Occipital lobe (tissue), 2 donors: ENCODE data around the gene ZBTB20. TPM values are rescaled to one million over a fixed set of nuclear protein-coding genes. Genes with fewer than 3 reads are reported as not detected.

Source experiments
- DNase-seq: peaks from one replicate; lab custom pipeline; 2025; lab: John Stamatoyannopoulos, UW
- total RNA-seq: library from RNA; depleted of rRNA; stranded (reverse); fragments of >200 nt; gene quantifications from one replicate; pipeline ENCODE4 v1.2.3, GENCODE V29; 2014

The ZBTB20 gene
- total RNA-seq, 1 donor from 2014 or later: 62.7 TPM

DNA sequence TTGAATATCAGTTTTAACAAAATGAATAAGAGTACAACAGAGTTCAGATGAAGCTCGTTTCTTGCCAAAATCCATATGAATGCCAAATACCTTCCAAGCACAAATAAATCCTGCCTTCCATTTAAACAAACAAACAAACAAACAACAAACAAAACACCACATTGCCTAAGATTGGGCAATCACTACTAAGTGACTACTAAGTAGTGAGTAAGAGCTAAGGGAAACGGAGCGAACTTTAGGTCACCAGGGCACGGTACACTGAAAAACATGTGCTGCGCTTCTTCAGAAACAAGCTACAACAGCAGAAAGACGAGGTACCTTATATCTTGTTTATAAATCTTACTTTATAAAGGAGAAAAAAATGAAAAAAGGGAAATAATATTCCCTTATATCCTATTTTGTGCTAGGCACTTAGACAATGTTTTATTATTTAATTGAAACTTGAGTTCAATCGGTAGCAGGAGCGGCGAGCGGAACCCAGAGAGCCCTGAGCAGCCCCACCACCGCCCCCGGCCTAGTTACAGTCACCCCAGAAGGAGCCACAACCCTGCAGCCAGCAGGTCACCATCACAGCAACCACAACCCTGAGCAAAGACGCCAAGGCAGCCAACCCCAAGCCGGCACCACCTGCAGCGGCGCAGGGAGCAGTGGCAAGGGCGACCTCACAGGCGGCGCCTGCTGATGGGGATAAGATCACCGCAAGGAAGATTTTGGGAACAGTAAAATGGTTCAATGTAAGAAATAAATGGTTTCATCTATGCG, 216.9 kb downstream of the ZBTB20 start:
- DNase-seq: no peak

DNA sequence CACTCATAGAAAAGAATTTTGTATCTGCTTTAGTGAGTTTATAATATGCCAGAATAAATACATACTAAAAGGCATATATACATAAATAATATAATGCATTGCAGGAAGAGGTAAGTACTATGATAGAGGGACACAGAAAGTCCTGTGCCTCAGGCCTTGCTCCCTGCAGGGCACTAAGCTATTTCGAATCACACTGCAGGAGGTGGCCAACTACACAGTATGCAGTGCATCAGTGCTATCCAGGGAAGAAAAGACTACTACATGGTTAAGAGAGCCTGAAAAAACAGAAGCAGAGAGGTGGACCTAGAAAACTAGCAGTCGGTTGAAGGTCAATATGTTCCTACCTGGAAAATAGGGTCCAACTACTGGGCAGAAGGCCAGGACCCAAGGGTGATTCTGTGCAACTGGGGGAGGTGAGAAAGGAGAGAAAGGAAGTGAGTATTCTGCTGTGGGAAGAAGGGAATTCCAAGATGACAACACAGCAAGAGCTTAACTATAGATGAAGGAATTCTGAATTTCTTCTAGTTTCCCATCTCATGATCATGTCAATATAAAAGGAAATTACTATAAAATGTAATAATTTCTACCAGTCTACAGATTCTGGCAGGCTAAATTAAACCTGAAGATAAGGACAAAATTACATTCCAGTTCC, 218.0 kb downstream of the ZBTB20 start:
- DNase-seq: no peak

DNA sequence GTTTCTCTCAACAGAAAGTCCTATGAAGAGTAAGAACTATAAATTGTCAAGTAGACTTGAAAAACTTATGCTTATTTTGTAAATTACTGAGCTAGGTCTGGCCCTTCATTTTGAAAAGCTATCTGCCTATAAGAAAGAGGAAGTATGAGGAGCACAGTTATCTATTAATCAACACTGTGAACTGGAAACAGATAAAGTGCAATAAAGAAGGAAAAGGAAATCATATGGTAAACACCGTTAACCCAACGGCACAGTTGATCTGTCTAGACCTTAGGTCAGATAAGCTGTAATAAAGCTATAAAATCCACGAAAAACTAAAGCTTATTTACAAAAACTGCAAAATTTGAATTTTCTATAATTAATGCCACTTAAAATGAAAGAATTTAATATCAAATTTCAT, 242.5 kb downstream of the ZBTB20 start:
- no peak for DNase-seq

DNA sequence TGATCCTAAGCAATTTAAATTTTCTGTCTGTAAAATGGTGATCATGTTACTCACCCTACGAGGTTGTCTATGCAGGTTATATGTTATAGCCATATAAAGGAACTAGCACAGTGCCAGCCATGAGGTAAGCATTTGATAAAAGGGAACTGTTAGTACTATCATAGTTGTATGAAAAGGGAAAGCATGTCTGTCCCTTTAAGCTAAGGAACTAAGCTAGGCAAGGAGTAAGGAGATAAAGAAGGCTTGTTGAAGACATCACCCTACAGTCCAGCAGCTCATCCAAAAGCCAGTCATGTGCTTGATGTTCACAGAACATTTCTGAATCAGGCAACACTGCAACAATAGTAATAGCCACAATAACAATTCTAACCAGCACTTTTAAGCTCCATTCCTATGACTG, 243.9 kb downstream of the ZBTB20 start:
- no peak for DNase-seq

DNA sequence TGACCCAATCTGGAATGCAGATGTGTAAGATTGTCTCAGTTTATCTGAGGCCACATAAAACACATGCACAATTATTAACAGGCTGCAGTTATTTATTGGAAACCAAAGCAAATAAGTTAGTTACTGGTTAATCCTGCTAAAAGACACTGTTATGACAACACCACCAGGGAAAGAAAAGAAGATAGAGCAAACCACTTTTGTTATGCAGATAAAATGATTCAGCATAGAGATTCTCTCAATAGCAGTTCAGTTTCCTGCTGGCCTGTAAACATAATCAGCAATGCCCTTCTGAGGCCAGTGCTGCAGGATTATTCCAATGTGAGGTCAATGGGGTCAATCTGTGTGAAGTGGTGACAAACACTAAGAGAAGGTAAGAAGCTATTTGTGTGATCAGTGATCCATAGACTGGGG, 244.4 kb downstream of the ZBTB20 start:
- no peak for DNase-seq

DNA sequence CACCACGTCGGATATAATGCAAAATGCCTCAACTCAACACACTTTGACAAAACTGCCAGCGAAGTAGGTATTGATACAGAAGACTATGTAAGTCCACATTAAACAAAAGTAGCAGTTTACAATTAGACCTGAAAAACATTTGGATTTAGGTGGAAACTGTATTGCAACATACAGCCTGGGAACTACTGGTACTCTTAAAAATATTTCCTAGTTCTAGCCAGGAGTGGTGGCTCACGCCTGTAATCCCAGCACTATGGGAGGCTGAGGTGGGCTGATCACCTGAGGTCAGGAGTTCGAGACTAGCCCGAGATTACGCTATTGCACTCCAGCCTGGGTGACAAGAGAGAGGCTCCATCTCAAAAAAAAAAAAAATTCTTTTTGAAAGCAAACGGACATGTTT, 246.2 kb downstream of the ZBTB20 start:
- DNase-seq: no peak

DNA sequence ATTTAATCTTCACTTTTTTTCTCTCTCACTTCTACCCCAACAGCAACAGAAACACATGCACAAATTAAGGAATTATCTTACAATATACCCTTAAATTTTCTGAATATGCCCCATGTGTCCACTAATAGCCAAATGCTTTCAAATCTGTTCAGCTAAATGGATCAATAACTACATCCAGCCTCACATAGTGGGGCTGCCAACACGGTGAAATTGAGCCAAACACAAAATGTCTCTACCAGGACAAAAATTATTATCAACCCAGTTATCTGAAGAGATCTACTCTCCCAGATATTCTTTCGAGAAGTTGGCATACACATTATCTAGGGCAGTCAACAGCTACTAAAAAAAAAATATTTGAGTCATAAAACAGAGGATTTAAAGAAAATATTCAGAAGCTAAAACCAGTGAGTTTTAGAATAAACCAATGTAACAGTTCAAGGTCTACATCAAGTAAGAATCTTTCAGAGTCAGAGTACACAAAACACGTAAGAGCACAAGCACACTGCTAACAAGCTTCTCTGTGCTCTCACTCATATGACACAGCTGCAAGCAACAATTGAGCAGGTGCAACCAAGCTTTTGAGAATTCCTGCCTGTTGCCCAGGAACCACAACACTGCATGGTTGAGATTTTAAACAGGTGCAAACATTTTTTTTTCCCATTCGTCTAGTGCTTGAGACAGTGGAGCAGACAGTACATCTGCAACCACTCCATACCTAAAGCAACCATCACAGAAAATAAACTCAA, 247.7 kb downstream of the ZBTB20 start:
- DNase-seq: no peak

DNA sequence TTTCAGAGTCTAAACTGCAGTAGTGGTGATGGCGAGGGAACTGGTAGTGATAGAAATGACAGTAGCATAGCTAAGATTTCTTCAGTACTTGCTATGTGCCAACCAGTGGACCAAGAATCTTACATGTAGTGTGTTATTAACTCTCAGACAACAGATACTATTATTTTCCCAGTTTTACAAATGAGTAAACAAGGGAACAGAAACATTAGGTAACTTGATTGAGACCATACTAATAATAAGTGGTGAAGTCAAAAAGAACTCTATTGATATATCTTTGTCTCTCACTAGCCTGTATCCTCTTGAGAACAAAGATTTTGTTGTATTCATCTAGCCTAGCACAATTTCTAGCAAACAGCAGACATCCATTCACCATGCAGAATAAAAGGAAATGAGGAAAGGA, 250.1 kb downstream of the ZBTB20 start:
- no peak for DNase-seq

DNA sequence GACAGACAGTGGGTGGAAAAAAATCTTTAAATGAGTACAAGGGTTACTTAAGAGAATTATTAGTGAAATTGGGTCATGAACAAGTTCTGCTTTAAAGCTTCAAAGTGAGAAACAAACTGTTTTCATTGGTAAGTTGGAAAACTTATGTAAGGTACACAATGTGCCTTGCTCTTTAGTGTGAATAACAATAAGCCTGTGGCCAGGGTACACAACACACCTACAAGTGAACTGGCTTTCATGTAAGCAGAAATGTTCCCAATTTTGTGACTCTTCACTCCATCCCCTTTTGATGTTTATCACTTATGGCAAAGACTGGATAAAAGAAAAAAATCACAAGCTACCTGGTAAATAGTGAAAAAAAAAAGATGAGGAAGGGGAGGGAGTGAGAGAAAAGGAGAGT, 253.7 kb downstream of the ZBTB20 start:
- no peak for DNase-seq

DNA sequence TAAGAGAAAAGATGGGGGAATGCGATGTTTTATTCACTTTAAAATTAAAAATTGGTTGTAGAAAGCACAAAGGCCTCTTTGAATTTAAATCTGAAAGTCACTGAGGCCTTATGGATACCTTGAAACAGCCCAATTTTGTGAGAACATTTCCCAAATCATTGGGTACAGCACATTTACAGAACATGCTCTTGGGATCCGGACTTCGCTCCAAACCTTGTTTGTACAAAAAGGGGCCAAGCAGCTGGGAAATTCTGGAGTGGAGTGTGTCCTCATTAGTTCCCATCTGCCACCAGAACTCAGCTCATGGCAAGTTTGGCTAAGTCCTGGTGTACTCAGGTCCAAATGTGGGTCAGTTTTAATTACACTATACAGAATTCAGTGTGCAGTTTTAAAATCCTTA, 254.2 kb downstream of the ZBTB20 start:
- no peak for DNase-seq

DNA sequence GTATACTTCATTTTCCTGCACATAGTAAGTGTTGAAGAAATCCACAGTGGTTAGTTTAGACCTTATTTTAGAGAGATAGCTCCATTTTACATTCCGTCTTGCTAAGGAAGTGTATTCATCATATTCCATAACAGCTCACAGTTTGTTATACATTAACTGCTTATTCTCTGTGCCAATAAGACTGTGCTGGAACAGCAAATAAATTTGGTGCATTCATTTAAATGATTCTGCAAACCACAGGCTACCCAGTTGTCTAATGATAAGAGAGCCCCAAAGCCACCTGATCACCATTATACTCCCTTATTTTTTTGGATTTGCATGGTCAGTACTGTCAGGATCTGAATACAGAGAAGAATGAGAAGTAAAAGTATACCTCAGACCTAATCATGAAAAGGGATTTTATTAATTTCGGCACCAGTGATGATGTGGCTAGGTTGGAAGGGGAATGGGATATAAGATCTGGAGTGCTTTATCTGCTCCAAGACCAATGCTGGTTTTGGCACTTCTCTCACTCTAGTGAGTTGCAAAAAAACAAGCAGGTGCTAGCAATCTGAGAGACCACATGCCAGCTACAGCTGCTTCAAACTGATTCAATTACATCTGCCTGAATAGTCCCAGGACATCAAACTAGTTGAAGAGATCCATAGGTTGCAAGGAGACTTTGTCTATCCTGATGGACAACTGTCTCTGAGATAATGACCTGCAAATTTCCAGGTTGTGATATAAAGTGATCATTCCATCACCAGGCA, 254.8 kb downstream of the ZBTB20 start:
- no peak for DNase-seq

DNA sequence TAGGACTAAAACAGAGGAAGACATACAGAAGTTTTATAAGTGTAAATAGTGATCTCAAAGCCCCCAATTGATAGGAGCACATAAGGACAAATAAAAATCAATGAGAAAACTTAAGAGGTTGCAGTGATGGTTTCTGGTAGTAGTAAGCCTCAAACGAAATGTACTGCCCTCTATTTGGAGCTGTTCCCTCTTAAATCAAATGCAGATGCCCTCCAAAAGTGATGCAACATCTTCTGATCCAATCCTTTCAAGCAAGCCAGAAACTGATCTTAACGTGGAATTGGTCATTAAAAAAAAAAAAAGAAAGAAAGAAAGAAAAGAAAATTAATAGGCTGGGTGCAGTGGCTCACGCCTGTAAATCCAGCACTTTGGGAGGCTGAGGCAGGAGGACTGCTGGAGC, 259.3 kb downstream of the ZBTB20 start:
- no peak for DNase-seq

DNA sequence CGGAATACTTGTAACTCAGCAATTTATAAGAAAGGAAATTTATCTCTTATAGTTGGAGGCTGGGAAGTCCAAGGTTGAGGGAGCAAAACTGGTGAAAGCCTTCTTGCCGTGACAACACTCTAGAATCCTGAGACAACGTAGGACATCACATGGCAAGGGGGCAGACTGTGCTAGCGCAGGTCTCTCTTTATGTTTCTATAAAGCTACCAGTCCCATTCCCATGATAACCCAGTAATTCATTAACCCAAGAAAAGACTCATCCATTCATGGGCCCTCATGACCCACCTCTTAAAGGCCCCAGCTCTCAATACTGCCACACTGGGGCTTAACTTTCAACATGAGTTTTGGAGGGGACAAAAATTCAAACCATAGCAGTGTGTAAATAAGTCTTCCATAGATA, 260.2 kb downstream of the ZBTB20 start:
- no peak for DNase-seq

DNA sequence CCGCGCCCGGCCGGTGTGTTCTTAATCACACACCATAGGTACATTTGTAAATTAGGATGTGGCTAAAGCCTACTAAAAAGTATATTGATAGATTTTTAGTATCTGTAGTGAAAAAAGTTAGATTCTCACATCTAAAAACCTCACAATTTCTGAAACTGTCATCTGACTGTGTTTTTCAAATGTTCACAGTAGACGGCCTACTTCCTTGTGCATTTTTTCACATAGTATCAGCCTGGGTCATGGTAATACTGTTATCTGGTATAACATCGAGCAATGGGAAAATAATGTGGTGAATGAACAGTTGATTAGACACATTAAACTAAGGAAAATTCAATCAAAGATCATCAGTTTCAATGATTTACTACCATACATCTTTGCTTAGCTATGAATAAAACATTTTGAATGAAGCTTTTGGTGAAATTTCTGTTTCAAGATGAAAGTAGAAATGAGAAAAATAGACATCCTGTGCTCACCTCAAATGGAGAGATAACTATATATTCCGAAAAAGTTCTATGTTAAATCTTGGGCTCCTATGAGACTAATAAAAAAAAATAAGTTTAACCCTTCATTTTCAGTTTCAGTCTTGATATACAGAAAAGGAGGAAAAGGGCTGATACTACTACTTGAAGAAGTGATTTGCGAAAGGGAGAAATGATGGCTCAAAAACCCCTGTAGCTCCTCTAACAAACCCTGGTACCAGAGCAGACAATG, 262.7 kb downstream of the ZBTB20 start:
- DNase-seq: no peak

DNA sequence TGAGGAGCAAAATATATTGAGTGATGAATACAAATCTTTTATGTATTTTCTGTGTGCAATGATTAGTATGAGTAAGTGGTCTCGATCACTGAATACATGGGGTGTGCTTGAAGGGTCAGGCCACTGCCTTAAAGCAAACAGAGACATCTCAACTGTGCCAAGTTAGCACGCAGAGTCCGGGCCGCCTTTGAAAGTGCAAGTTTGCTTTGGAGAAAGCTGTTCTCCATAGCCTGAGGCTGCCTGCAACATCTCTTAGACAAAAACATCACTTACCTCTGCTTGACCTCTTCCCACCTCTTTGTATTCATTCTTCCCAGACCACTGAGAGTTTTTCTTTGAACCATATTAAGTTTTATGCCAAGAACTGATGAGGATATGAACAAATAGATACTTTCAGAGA, 267.0 kb downstream of the ZBTB20 start:
- no peak for DNase-seq

DNA sequence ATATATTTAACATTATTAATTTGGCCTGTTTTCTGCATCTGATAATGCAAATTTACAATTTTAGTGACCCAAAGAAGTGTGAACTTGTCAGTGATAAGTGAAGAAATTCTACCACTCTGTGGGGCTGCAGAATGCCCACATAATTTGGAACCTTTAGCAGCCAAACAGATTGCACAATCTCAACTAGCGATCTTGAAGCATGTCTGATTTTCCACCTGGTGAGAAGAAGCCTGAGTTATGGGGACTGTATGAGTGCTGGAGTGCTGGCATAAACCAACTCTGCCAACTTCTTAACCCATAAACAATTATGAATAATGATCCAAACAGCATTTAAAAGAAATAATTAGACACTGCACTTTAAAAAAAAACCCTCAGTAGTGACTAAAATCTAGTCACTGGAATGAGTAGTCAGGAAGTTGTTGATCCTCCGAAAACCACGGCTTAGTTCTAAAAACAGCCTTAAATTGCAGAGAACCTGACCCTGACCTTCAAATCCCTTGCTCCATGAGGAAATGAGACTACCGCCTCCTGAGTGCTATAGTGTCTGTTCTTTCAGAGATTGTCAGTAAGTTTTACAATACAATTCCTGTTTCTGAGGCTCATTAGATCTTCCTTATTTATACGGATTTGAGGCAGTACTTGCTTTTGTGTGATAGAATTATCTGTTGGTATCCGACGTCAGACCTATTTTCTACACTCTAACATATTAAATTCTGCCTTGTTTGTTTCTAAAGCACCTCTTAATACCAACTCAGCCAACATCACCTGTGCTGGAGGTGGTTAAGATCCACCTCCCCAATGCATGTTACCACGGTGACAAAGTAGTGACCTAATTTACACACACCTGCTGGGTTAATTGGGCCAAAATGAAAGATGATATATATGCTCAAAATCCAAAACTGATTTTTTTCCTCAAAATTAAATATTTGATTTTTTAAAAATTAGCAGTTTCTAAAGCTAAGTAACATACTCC, 267.7 kb downstream of the ZBTB20 start:
- DNase-seq: no peak

DNA sequence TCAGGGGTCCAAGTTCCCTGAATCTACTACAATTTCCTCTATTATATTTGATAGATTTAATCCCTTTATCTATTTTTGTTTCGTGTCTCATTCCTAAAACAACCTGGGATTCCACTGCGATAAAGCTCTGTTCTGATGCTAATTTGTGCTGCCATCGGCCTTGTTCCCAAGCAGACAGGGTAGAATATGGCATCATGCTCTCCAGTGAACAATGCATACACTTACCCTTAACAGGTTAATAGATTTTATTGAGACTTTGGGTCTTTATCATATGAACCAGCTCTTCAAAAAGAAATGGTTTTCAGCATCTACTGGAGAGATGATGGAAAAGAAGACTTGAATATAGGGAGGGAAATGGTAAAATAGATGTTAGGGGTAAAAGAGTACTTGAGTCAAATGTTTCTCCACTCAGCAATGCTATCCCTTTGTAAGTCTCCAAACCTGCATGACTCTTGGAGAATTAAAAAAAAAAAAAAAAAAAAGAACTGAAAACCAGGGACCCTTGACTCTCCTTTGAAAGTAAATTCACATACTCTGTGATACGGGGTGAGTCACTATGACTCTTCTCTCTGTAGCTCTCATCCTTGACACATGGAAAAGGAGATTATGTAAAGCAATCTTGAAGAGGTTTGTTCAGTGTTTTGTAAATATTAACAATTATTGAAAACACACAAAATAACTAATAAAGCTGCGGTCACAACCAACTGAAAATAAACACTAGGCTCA, 268.8 kb downstream of the ZBTB20 start:
- no peak for DNase-seq

DNA sequence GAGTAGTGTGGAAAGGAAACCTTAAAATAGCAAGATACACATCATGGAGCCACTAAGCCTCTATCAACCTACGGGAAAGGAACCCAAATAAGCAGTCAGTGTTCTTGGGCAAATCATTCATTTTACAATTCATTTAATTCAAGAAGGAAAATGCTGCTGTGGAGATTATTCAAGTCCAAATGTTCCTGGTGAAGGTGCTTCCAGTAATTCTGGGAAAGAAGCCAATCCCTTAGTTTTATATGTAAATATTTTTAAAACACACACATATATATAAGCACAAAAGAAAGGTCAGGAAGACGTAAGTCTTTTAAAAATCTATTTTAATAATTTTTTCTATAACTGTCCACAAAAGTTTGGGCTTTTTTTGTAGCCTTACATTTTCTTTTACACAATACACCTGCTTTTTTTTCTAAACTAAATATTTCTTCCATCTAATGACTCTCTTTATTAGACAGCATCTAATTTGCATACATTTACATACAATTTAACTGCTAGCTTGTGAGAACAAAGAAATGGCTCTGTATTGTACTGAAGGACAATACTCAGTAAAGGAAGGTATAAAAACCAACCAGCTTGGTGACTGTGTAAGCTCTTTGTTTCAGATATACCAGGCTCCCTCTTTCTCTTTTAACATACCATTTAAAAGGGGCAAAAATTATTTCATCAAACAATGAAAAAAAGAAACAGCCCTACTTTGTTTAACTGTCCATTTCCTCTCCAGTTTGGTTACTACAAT, 269.5 kb downstream of the ZBTB20 start:
- no peak for DNase-seq

DNA sequence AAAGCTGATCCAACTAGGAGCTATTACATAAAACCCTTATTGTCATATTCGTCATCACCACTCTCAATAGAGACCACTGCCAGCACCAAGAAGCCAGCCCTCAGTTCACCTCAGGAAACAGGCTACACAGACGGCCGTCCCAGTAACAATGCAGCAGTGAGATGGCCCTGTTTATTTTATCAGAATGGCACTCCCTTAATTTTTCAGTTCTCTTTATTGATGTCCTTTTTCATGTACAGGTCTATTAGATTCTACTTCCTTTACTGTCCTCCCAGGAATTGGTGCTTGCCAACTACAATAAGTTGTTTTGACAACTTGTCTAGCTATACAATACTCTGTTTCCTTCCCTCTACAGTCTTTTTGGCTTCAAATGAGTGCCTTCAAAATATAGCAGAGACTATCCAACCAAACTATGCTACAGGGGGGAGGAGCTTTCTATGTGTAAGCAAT, 272.5 kb downstream of the ZBTB20 start:
- no peak for DNase-seq
